IPS-20b (cell line): Measurements from ENCODE around the gene NRF1.

Source experiments
- H3K27ac ChIP-seq: one replicate; pipeline ENCODE4 v1.5.1; 2013; ENCODE audit warnings: low read length
- H3K27me3 ChIP-seq: 2 replicates; pipeline ENCODE4 v1.6.1; 2013; ENCODE audit warnings: mild to moderate bottlenecking, low read length, inconsistent platforms; ENCODE audit not compliant: insufficient read depth
- H3K36me3 ChIP-seq: 2 replicates; pipeline ENCODE4 v1.6.1; 2013; ENCODE audit warnings: low read depth, mild to moderate bottlenecking, inconsistent platforms, low read length, moderate library complexity; ENCODE audit not compliant: insufficient read depth
- H3K4me1 ChIP-seq: 2 replicates; pipeline ENCODE4 v1.6.1; 2013; ENCODE audit warnings: mild to moderate bottlenecking, control low read depth, inconsistent platforms, low read length, moderate library complexity; ENCODE audit not compliant: insufficient read depth
- H3K4me3 ChIP-seq: 2 replicates; pipeline ENCODE4 v1.5.1; 2013; ENCODE audit warnings: mild to moderate bottlenecking, low read length, inconsistent platforms
- H3K9ac ChIP-seq: 2 replicates; pipeline ENCODE4 v1.6.1; 2013; ENCODE audit warnings: low read depth, mild to moderate bottlenecking, inconsistent platforms, low read length, moderate library complexity
- H3K9me3 ChIP-seq: 2 replicates; pipeline ENCODE4 v1.6.1; 2013; ENCODE audit warnings: mild to moderate bottlenecking, low read depth, low read length, inconsistent platforms; ENCODE audit not compliant: insufficient read depth

Gene NRF1

DNA sequence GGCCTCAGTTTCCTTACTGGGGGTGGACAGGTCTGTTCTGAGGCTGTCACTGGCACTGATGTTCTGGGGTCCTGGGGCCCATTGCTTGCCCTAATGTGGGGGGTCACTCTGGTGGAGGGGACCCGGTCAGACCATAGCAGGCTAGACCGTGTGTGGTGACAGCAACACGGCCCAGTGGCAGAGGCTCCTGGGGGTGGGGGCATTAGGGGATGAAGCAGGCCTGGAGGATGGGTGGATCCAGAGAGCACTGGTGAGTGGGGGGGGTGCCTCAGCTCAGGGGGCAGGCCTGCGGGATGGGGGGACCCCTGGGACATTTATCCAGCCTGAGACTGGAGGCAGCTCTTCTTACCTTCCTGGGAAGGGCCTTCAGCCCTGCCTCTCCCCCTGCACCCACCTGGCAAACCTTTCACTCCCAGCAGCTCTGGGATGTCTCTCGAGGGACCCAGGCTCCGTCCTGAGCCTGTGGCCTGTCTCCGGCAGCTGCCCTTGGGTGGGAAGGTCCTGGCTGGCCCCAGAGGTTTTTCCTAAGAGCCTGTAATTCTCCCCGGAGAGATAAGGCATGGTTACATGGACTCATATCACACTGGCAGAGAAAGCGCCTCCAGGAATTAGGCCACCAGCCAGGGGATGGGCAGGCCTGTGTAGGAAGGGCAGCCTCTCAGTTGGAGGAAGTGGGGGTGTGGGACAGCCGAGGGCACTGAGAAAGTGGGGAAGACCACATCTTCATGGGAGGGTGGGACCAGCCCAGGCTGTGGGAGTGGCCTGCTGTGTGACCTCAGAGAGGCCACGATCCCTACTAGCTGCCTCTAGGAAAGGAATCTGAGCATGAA, 193.6 kb downstream of the NRF1 start:
- Histone ChIP-seq H3K27ac (no peak overlapping the region), H3K4me1 (peaks cover 11% of the 10 kb centered on the region; the same call in 1 of the 2 replicates), H3K27me3 (no peaks in the 10 kb centered on the region), H3K36me3 (no peaks in the 10 kb centered on the region), H3K9me3 (no peaks in the 10 kb centered on the region), H3K4me3 (no peak overlapping the region), H3K9ac (no peak overlapping the region)
